SHP77 treated with DMSO at 0.1 percent for 48 hours (cell line): ENCODE data around the gene CMYA5.

Source experiments
- DNase-seq: peaks from one replicate; lab custom pipeline; 2025; lab: John Stamatoyannopoulos, UW

CMYA5 gene

DNA sequence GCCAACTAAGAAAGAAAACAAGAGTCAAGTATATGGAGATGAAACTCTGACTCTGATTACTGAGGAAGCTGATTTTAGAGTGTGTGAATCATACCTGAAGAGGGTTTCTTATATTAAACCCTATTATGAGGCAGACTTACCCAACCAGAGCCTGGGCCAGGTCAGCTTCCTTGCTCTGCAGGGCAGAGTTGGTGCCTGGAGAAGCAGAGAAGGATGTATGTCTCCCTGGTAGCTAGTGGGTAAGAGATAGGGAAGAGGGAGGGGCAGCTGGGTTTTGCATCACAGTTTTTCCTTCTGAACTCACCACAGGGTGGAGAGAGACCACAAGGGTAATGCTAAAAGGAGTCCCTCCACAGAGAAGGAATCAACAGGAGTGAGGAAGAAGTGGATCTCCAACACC, 104.1 kb downstream of the CMYA5 start:
- DNase-seq = no peak

DNA sequence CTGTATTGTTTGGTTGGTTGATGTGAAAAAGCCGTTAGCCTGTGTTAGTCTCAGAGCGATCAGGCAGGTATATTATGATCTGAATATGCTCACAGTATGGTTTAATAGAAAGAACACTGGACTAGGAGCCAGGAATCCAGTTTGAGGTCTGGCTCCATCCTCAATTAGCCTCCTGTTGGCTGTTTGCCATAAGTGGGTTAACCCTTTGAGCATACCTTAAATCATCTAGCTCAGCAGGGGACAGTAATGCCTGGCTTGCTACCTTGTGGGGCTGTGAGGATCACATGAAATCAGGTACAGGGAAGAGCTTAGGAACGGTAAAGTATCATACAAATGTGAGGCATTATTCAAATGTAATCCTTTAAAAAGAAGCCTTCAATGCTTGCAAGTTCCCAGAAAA, 104.7 kb downstream of the CMYA5 start:
- no peak for DNase-seq

DNA sequence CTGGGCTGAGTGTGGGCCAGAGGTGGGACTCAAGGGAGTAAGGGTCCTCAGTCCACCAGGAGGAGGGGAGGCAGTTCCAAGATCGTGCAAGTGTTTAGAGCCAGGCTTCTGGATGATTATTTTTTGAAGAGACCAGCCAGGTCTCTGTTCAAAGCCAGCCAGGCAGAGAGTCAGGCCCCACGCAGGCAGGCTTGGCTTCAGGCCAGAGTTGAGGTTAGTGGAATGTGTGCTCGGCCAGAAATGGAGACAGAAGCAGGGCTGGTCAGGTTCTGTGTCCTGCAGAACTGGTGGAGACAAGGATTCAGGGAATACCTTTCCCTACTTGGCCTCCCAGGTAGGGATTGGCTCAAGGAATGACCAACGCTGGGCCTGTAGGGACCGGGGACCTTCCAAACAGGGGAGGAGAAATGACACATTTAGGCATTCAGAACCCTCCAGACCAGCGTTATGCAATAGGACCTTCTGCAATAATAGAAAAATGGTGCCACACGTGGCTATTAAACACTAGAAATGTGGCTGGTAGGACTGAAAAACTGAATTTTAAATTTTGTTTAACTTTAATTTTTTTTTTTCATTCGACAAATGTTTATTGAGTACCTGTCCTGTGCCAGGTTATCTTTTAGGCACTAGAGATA, 106.2 kb downstream of the CMYA5 start:
- no peak for DNase-seq

DNA sequence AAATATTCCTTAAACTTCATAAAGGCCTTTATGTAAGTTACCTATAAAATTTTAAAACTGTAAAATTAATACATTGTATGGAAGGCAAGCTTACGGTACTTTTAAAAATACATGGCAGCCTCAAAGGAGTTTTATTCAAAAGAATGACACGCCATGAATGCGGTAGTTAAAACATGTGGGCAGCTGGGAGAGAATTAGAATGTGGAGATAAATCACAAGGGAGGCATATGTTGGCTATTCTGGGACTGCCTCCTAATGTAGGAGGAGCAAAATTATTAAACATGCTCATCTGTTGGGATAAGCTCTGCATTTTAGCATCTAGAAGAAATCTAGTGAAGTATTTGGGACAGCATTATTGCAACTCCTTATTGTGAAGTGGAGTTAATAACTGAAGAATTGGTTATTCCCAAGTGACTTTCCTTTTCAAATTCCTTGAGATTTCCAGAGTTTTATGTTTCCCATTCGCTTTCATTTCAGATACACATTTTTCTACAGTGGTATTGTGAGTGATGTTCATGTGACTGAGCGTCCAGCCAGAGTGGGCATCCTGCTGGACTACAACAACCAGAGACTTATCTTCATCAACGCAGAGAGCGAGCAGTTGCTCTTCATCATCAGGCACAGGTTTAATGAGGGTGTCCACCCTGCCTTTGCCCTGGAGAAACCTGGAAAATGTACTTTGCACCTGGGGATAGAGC, 109.4 kb downstream of the CMYA5 start:
- no peak for DNase-seq

DNA sequence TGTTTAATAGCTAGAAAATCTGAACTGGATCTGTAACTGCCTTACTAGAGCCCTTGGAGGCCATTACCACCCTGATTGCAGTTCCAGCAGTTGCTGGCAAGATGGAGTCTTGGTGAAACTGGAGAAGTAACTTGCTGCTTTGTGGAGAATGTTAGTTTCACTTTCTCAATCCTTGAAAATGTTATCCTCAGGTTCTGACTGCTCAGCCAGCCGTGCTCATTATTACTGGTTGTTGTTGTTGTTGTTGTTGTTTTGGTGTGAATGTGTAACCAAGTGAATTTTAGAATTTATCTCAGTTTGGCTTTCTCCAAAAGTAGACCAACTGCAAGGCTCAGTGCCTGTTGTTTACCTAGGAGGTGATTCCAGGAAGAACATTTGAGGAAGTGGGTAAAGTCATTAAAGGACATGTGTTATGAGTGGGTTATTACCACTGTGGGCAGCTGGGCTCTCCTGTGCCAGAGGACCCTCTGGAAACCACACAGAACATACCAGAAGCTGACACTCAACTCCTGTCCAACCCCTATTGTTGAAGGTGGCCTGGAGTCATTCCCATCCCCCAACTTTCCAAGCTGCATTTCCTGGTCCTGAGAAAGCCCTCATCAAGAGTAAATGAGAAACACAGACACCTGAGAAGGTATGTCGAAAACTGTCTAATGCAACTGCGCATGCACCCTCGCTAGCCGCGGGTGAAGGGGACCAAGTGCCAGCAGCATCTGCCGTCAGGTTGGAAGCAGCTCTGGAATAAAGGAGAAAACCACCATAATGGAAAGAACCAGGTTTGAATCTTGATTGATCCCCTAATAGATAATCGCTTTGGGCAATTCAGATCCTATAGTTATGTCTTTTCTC, 111.6 kb downstream of the CMYA5 start:
- DNase-seq = no peak

DNA sequence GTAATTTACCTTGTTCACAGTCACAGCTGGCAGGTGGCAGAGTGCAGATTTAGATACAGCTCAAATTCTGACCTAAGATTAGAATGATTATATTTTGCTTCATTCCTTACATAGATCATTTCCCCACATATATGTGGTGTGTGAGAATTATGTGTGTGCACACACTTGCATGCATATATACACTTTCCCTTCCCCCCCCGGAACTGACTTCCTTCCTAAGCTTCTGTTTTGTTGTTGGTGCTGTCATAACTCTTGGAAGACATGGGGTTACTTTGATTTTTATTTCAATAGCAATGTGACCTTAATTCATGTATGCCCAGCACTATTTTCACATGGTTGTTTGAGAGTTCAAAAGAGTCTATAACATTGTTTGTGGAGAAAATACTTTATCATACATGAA, 112.8 kb downstream of the CMYA5 start:
- no peak for DNase-seq

DNA sequence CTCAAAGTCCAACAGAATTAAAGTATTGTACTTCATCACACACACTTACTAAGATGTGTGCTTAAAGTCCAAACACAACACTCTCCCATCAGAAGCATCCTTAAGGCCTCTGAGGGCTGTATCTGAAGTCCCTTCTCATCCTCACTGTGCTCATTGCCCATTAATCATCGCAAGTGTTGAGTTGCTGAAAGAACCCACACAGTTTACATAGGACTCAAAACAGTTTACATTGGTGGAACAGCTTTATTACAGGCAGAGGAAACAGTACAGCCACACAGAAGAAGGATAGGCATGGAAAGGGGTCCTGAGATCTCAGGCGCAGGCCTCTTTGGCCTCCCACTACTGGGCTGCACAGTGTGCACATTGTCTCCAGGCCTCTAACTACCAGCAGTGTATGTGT, 113.4 kb downstream of the CMYA5 start:
- DNase-seq = no peak

DNA sequence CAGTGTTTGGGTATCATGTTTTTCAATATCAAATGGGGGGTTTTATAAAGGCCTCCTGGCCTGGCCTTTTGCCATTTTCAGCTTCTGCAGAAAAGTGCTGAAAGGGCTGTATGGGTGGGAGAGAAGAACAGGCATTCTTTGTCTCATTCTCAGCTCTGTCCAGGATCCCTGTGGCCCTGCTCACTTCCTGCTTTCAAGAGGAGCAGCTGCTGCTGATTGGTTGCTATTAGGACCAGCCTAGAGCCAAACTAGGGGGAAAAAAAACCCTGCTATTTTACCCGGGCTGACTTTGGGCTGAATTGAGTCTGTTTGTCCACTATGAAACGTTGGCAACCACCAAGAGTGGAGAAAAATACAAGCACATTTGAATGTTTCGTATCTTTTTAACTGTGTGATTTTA, 117.1 kb downstream of the CMYA5 start:
- DNase-seq = no peak

DNA sequence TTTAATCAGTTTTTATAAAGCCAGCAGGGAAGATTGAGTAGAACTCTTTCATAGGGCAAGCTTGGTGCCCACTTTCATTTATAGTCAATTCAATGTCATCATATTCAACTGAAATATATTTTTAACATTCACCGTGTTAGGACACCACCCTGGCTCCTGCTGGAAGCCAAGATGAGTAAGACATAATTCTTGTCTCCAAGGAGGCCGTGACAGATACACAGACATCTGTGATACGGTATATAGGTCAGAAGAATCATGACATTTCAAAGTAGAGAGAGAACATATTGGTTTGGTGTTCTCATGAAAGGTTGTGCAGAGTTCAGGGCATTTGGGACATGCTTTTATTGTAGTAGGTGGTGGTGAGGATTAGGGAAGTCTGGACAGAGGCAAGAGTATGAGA, 120.1 kb downstream of the CMYA5 start:
- no peak for DNase-seq

DNA sequence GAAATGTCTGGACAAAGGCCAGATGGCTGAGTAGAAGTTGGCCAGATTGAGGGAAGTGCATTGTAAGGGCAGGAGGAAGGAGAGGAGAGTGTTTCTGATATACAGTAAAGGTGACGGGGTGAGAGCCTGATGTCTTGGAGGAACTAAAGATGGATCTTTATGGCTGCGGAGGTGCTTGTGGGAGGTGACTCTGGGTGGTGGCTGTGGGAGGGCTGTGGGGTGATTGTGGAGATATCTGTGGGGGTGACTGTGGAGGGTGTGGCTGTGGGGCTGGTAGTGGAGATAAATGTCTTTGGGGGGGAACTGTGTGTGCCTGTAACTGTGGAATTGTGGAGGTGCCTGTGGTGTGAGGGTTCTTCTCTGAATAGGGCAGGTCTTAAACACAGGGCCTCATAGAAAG, 121.4 kb downstream of the CMYA5 start:
- DNase-seq = no peak

DNA sequence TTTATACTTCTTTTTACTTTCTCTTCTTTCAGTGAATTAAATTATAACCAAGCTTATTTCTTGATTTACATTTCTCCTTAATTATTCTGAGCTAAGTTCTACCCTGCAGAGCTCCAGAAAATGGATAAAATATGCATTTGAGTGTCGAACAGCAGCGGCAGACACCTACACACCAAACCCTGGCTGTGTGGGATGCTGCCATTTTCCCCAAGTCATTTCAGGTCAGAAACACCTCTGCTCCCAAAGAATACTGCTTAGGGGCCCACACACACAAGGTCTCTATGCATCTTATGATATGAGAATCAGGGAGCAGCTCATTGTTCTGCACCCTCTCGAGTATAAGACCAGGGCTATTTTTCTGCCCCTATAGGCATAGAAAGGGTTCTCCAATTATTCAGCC, 122.3 kb downstream of the CMYA5 start:
- no peak for DNase-seq

DNA sequence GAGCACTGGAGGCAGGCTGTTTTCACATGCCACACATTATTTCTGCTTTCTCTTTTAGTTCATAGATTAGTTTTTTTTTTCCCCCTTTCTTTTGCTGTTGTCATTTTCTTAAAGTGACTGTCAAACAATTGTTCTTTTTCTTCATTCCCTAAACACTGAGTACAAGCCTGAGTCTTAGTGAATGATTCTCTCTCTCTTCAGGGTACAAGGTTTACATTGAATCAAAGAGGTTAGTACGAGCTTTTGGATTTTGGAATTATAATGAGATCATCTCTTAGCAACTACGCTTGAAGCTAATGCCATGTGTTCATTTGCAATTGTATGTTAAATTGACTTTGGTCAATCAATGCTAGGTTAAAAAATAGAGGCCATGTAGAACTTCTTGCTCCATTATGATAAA, 125.1 kb downstream of the CMYA5 start:
- DNase-seq = no peak

DNA sequence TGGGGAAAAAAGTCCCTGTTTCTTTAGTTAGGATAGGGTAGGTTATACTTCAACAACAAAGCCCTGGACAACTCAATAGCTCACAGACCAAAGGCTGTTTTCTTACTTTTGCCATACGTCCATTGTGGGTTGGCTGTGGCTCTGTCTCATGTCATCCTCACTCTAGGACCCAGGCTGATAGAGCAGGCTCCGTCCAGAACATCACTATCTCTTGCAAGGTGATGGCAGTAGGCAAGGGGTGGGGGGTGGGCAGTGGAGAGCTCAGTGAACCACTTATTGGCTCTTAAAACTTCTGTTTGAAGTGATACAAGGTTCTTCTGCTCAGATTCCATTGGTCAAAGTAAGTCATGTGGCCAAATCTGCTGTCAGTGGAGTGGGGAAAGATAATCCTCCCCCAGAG, 126.4 kb downstream of the CMYA5 start:
- DNase-seq = no peak

DNA sequence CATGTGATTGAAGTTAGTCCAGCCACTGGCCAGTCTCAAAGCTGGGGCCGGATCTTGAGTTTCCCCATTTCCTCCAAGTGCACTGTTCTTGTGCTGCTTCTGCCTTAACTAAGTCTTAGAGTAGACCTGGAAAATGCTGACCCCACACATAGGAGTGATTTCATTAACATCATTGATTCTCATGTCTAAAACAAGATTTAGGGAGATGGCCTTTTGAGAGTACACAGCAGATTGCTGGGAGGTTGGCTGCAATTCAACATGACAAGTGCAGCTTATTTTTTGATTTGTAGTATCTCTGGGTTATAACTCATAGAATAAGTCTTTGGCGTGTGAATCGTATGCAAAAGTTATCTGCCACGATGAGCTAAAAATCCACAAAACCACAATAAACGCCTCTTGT, 131.0 kb downstream of the CMYA5 start:
- DNase-seq = no peak

DNA sequence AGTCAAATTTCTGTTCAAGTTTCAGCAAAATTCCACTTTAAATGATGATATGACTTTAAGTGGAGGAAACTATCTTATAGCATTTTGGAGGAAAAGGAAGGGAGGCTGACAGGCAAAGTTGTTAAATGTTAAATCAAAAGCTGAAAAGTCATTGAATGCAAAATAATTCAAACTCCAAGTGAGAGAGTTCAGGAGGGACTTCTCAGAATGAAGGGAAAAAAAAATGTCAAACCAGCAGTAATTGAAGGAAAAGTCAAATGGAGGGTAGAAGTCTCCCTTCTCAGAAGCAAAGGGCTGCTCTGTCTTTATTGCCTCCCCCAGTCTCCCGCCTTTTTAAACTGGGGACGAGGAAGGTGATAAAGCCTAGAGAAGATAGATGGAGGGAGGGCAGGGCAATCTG, 134.8 kb downstream of the CMYA5 start:
- no peak for DNase-seq

DNA sequence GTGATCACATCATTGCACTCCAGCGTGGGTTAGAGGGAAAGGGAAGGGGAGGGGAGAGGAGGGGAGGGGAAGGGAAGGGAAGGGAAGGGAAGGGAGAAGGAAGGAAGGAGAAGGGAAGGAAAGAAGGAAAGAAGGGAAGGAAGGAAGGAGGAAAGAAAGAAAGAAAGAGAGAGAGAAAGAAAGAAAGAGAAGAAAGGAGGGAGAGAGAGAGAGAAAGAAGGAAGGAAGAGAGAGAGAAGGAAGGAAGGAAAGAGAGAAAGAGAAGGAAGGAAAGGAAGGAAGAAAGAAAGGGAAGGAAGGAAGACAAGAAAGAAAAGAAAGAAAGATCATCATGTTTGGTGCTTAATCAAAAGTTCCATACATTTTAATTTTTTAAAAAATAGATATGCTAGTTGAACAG, 136.2 kb downstream of the CMYA5 start:
- no peak for DNase-seq

DNA sequence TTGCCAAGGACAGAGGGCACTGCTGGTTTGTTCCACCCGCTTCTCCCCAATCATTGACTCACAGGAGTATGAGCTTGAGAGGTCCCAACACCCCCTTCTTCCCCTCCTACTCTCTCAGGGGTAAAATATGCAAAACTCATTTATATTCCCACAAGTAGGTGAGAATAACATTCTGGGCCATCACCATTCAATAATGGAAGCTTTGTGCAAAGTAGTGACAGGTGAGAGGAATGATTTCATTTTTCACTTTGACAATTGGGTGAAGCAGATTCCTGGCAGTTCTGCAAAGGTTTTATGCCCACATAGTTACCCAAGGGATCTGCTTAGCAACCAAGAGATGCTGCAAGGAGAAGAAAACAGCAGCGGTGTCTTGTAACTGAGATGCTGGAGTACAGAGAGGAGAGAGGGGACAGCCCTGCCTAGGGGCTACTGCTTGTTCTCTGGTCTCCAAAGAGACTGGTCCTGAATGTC, 137.6 kb downstream of the CMYA5 start:
- no peak for DNase-seq

DNA sequence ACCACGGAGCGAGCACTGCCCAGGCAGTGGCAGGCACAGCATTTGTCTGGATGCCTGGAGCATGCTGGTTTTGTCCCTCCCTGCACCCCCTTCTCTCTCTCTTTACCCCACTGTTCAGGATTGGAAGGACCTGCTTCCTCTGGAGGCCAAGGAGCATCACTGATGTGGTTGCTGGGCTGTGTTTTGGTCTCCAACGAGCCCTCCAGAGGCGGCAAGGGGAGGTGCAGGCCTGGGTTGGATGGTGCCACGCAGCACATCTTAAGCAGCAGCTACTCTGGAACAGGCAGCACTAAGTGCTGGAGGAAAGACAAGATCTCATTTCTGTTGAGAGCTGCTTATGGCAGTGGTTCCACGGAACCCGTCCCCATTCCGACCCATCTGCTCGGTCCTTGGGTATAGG, 139.6 kb downstream of the CMYA5 start:
- DNase-seq = no peak

DNA sequence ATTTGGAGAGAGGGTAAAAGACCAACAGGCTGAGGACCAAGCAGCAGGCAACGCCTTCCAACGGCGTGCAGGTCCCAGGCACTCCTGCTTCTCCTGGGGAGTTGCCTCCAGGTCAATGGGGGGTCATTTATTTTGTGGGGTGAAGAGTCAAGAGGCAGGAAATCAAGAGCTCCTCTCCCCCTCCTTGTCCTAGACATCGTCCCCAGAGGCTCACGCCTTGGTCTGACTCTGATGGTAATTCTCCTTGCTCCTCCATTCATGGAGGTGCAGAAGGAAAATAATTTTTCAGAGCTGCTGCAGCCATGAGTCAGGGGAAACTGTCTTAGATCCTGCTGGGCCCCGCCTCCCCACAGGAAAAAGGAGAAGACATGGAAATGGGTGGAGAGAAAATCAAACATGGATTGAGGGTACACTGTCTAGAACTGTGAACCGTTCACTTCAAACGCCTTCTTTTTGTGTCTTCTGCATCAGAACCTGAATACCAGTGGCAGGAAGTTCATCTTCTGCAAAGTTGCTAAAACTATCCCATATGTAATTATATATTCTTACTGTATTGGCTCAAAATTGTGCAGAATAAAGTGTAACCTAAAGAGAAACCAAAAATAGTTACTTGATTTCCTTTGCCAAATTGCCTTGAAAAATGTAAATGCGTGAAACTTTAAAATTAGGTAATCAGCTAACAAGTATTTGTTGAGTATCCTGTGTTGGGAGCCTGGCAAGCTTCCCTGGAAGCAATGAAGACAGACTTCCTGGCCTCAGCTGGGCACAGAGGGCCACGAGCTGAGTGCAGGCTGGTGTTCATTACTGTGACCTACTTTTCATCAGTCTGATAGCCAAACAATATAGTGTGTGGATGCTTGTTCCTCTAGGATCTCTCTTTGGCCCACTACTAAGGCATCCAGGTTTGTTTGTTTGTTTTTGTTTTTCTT, 142.0 kb downstream of the CMYA5 start:
- DNase-seq = no peak

DNA sequence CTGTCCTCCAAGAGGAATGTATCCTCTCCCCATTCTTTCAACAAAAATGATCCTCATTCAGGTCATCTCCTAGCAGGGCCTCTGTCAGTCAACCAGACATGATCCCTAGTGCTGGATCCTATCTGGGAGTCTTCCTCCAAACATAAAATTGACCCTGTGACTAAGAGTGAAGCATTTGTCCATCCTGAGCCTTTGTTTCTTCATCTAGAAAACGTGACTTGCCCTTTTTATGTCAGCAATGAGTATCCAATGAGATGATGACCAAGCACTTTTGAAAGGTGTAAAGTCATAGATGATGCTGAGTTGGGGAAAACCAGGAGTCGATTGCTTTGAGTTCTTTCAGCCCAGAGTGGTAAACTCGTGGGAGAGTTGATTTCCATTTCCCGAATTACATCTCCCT, 143.3 kb downstream of the CMYA5 start:
- no peak for DNase-seq

DNA sequence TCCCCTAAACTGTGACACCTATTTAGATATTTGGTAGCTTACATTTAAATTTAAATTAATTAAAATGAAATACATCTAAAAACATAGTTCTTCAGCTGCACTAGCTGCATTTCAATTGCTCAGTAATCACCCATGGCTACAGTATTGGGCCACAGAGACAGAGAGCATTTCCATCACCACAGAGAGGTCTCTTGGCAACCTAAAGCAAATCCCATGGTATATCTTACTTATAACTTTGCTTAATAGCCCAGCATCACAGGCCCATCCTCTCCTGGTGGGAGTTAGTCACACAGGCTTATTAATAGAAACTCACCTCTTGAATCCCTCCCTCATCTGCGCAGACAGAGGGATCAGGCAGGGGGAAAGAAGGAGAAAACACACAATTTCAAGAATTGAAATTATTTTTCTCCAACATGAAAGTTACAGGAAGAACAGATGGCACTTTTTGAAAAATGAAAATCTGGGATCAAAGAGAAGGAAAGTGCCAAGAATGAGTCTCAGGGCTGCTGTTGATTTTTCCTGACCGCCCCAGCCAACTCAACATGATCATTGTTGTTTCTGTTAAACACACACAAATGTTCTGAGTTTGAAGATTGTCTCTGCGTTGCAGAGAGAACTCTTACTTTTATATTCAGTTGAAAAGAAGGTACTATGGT, 144.6 kb downstream of the CMYA5 start:
- DNase-seq = no peak
